GM12878 (cell line): ENCODE results near the gene BANP.

Source experiments
- CHD1 ChIP-seq: IDR thresholded peaks from 2 replicates; pipeline ENCODE4 v1.6.1; 2012; ENCODE audit warnings: low read depth, low read length, improper control_type of control experiment
- EED ChIP-seq: sonication (generic); IDR thresholded peaks from 2 replicates; pipeline ENCODE4 v1.6.1; 2016; ENCODE audit warnings: antibody characterized with exemption, low read depth
- ESRRA ChIP-seq: IDR thresholded peaks from 2 replicates; pipeline ENCODE4 v1.6.1; 2012; ENCODE audit warnings: mild to moderate bottlenecking, low read length, improper control_type of control experiment
- ETV6 ChIP-seq, 2 experiments: fragments of 450-650 bp in 1 of 2; IDR thresholded peaks in 1 of 2; conservative IDR thresholded peaks in 1 of 2; 2 replicates each; pipeline ENCODE4 v1.6.1; 2014; ENCODE audit warnings: antibody characterized with exemption in 1 of 2, borderline replicate concordance in 1 of 2, low read depth in 1 of 2, mild to moderate bottlenecking in 1 of 2, moderate library complexity in 1 of 2
- EZH2 ChIP-seq: IDR thresholded peaks from 2 replicates; pipeline ENCODE4 v1.6.1; 2012; ENCODE audit warnings: low read depth, mild to moderate bottlenecking, control low read depth, inconsistent platforms, low read length, borderline replicate concordance; ENCODE audit not compliant: control insufficient read depth
- TF ChIP-seq, protein P1 (sequence below), 3 experiments: IDR thresholded peaks in 2 of 3; conservative IDR thresholded peaks in 1 of 3; 2 replicates each; pipeline ENCODE4 v1.5.1; 2011; ENCODE audit warnings: low read depth in 3 of 3, low read length in 3 of 3, mild to moderate bottlenecking in 3 of 3, control low read depth in 2 of 3, moderate library complexity in 2 of 3, inconsistent platforms in 1 of 3, mixed read lengths in 1 of 3; ENCODE audit not compliant: control insufficient read depth in 2 of 3, insufficient read depth in 1 of 3; ENCODE audit errors: extremely low read depth in 1 of 3
- TF ChIP-seq, protein P2 (sequence below): IDR thresholded peaks from 2 replicates; pipeline ENCODE4 v1.6.1; 2011; ENCODE audit warnings: borderline replicate concordance, low read depth, mild to moderate bottlenecking, moderate library complexity, mixed read lengths, low read length; ENCODE audit not compliant: insufficient read depth; ENCODE audit errors: extremely low read length

DNA sequence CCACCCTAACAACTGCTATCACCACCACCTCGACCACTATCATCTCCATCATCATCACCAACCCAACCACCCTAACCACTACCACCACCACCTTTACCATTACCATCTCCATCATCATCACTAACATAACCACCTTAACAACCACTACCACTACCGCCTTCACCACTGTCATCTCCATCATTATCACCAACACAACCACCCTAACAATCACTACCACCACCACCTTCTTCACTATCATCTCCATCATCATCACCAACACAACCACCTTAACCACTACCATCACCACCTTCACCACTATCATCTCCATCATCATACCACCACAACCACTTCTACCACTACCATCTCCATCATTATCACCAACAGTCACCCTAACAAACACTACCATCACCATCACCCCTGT is 101.4 kb downstream of the BANP start:
- TF ChIP-seq, protein P1, sequence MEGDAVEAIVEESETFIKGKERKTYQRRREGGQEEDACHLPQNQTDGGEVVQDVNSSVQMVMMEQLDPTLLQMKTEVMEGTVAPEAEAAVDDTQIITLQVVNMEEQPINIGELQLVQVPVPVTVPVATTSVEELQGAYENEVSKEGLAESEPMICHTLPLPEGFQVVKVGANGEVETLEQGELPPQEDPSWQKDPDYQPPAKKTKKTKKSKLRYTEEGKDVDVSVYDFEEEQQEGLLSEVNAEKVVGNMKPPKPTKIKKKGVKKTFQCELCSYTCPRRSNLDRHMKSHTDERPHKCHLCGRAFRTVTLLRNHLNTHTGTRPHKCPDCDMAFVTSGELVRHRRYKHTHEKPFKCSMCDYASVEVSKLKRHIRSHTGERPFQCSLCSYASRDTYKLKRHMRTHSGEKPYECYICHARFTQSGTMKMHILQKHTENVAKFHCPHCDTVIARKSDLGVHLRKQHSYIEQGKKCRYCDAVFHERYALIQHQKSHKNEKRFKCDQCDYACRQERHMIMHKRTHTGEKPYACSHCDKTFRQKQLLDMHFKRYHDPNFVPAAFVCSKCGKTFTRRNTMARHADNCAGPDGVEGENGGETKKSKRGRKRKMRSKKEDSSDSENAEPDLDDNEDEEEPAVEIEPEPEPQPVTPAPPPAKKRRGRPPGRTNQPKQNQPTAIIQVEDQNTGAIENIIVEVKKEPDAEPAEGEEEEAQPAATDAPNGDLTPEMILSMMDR (IDR thresholded peaks at IDR 0.05 in 2 of 3, conservative IDR thresholded peaks at IDR 0.05 in 1 of 3; ENCODE audit: control insufficient read depth in 2 of 3, extremely low read depth in 1 of 3, insufficient read depth in 1 of 3, low read depth in 3 of 3, low read length in 3 of 3) = no peak
- TF ChIP-seq ESRRA = no peak
- TF ChIP-seq, protein P2, sequence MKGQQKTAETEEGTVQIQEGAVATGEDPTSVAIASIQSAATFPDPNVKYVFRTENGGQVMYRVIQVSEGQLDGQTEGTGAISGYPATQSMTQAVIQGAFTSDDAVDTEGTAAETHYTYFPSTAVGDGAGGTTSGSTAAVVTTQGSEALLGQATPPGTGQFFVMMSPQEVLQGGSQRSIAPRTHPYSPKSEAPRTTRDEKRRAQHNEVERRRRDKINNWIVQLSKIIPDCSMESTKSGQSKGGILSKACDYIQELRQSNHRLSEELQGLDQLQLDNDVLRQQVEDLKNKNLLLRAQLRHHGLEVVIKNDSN = no peak
- TF ChIP-seq CHD1 = no peak
- TF ChIP-seq EZH2 = no peak
- TF ChIP-seq ETV6 (conservative IDR thresholded peaks at IDR 0.05 in 1 of 2, IDR thresholded peaks at IDR 0.05 in 1 of 2; ENCODE audit: borderline replicate concordance in 1 of 2, low read depth in 1 of 2) = no peak
- TF ChIP-seq EED = no peak
